Activated CD4-positive, CD25-positive, alpha-beta regulatory T cell treated with anti-CD3 and anti-CD28 coated beads, Interleukin-2, amount 50 U/mL, for 72 hours (primary cell): Measurements from ENCODE around the gene PRM1.

Experiments used
- DNase-seq: peaks from one replicate; pipeline ENCODE4 v3.0.0; 2021

The PRM1 gene, protein sequence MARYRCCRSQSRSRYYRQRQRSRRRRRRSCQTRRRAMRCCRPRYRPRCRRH

DNA sequence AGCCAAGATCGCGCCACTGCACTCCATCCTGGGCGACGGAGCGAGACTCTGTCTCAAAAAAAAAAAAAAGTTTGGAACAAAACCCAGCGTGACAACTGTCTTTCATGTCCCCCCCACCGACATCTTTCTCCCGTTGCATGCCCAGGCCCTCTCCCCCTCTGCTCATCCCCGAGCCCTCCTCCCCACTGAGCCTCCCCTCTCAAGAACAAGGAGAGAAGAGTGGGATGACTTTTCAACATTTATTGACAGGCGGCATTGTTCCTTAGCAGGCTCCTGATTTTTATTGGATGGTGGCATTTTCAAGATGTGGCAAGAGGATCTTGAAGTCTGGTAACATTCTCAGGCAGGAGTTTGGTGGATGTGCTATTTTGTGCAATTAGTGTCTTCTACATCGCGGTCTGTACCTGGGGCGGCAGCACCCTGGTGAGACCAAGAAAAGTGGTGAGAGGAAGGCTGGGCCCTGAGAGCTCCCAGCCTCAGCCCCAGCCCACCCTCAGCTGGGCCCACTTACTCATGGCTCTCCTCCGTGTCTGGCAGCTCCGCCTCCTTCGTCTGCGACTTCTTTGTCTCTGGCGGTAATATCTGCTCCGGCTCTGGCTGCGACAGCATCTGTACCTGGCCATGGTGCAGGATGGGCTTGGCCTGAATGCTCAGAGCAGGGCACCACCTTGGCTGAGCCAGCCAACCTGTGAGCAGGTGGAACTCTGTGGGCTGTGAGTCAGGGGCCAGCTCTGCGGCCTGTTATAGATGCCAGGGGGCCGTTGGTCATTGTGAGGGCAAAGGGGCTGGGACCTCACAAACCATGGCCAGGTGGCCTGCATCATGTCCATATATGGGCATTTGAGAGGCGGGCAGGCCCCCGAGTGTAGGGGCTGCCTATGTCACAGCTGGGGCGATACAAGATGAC, at the start of gene PRM1:
Gene PRM1, minus strand, starts transcription at position 715 of the 907 bp plus-strand sequence. Its CDS starts 92 bp downstream, at position 623.
- DNase-seq: no peak

DNA sequence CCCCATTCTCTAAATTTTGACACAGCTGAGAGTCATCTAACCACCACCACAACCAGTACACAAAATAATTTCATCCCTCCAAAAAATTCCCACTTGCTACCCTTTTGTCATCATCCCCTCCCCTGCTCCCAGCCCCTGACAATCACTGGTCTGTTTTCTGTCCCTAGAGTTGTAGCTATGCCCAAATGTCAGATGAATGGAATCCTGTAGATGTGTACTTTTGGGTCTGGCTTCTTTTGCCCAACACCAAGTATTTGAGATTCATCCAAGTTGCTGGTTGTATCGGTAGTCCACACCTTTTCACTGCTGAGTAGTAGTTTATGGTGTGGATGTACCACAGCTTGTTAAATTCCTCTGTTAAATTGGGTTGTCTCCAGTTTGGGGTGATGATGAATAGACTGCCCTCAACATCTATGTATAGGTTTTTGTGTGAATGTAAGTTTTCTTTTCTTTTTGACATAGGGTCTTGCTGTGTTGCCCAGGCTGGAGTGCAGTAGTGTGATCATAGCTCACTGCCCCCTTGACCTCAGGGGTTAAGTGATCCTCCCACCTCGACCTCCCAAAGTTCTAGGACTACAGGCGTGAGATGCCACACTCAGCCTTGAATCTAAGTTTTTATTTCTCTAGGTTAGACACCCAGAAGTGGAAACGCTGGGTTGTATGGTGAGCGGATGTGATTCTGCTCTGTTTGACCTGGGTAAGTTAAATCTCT, 49.6 kb upstream of the PRM1 start:
- no peak for DNase-seq

DNA sequence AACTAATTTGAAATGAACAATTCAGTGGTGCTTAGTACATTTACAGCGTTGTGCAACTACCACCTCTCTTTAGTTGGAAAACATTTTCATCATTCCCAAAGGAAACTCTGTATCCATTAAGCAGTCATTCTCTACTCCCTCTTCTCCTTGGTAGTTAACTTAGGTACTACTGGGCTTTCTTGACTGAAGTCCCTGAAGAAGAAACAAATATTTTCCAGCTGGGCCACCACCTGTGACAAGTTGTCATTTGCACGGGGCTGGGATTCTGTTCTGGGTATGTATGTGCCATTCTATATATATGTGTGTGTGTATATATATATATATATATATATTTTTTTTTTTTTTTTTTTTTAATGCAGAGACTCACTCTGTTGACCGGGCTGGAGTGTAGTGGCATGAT, 48.8 kb upstream of the PRM1 start:
- DNase-seq: no peak

DNA sequence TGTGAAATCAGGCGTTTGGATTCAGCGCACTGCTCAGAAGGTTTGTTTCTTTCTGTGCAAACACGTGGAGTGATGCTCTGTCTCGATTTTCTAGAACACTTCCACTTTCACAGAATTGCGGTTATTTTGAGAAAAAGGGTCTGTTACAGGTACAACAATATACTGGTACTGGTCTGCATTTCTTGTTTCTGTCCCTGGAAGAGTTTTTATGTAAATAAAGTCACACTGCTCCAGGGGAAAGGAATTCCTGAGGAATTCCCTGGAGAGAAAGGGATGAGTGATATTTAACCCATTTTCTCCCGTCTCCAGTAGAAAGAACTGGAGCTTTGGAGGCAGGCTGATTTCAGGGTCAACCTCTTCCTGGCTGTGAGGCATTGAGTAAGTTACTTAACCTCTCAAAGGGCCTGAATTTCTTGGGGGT, 48.0 kb upstream of the PRM1 start:
- no peak for DNase-seq

DNA sequence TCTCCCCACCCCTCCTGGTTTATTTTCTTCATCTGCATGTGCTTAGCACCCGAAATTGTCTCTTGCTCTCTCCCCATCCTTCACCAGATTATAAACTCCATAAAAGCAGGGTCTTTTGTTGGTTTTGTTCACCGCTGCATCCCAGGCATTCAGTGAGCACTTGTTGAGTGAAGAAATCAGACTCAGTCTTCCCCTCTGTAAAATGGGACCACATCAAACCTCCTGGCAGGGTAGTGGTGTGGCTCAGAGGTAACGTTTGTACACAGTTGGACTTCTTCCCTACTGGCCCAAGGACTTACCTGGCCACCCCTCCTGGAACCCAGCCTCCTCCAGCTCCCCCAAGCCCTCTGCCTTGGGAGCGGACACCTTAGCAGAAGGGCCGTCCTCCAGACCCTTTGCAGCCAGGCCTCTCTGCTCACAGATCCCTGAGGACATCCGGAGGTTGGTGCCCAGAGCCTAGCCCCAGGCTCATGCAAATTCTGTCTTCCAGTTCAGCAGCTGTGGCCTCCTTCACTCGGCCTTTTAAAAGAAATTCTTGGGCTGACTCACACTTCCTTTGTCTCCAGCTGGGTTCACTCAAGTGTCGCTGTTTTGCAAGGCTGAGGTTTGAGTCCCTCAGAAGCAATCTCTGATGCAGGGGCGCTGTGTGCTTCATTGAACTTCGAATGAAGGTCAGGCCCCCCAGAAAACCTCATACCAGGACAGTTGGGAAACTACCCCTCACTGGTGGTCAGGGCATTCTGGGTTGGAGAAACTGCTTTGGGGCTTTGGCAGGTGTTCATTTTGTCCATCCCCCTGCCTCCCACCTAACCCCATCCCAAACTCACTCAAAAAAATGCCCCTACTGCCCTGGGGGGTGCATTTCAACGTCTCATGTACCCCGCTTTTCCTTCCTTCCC, 47.3 kb upstream of the PRM1 start:
- peak; percentile 44 for DNase-seq

DNA sequence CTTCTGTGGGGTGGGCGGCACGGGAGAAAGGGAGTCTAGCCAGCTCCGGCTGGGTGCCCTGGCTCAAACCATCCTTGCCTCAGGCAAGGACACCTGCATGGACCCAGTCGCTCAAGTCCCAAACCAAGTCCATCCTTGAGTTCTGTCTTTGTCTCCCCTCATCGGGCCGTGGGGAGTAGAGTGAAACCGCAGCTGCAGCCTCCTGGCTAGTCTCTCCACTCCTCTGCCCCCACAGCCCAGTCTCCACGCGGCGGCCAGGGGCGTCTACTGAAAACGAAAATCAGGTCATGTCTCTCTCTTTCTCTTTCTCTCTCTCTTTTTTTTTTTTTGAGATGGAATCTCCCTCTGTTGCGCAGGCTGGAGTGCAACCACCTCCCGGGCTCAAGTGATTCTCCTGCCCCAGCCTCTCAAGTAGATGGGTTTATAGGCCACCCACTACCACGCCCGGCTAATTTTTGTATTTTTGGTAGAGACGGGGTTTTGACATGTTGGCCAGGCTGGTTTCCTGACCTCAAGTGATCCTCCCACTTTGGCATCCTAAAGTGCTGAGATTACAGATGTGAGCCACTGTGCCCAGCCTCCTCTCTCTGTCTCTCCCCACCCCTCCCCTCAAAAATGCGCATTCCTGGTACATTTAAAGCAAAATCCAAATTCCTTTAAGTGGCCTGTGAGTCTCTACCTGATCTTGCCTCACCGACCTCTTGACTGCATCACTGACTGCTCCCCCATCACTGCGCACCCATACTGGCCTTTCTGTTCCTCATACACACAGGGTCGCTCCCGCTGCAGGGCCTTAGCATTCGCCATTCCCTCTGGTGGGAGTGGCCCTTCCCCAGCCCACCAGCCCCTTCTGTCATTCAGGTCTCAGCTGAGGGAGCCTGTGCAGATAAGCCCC, 46.4 kb upstream of the PRM1 start:
- DNase-seq: no peak

DNA sequence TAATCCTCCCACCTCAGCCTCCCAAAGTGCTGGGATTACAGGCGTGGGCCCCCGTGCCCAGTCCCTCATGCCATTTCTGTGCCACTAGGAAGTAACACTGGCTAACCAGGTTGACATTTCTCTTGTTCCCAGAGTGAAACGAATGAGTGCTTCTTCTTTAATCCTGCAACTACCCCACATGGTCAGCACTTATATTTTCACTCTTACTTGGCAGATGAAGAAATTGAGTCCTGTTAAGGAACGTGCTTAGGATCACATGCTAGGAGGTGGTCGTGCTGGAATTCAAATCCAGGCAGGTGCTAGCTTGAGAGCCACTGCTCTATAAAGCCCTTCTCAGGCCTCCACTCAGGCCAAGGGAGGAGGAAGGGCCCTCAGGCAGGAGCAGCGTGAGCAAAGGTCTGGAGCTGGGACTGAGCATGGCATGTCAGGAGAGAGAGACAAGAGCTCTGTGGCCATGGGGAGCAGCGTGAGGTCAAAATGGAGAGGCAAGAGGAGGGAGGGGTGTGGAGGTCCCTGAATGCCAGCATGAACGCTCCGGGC, 45.7 kb upstream of the PRM1 start:
- no peak for DNase-seq

DNA sequence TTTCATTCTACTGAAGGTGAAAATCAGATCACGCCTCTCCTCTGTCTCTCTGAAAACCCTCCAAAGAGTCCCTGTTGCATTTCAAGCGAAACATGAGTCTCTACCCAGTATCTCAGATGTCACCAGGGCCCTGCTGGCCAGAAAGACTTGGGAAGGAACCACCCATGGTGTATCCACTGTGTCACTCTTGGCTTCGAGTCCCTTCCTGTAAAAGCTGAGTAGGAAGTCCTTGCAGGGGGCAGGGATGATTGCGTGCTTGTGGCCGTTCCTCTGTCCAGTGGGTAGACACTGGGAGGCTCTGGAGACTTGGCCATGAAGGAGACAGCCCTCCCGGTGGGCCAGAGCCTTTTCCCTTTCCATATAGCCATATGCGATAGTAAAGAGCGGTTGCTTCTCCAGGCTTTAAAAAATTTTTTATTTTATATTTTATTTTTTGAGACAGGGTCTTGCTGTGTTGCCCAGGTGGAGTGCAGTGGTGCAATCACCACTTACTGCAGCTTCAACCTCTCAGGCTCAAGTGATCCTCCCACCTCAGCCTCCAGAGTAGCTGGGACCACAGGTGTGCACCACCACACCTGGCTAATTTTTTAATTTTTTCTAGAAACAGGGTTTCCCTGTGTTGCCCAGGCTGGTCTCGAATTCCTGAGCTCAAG, 45.1 kb upstream of the PRM1 start:
- DNase-seq: no peak

DNA sequence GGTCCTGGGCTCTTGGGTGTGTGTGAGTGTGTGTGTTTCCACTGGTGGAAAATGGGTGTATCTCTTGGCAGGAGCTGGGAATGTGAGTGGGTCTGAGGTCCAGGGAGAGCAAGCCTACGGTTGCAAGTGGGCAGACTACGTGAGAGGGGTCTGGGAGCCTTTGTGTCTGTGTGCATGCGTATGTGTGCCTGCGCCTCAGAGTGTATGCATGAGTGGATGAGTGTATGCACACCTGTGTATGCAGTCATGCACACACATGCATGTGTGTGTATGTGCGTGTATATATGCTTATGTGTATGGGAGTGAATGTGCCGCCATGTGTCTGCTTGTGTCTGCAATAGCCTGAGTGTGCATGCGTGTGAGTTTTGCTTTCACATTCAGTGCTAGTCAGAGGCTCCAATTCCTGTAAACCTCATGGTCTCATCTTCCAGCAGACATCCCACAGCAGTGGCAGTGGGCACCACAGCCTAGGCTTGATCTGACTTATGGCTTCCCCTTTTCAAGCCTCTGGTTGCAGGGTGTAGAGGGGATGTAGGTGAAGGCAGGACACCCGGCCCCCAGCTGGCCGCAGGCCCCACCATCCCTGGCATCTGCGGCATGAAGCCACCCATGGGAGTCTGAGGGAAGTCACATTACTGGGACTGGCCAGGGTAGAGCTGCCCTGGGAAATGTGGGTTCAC, 44.4 kb upstream of the PRM1 start:
- no peak for DNase-seq

DNA sequence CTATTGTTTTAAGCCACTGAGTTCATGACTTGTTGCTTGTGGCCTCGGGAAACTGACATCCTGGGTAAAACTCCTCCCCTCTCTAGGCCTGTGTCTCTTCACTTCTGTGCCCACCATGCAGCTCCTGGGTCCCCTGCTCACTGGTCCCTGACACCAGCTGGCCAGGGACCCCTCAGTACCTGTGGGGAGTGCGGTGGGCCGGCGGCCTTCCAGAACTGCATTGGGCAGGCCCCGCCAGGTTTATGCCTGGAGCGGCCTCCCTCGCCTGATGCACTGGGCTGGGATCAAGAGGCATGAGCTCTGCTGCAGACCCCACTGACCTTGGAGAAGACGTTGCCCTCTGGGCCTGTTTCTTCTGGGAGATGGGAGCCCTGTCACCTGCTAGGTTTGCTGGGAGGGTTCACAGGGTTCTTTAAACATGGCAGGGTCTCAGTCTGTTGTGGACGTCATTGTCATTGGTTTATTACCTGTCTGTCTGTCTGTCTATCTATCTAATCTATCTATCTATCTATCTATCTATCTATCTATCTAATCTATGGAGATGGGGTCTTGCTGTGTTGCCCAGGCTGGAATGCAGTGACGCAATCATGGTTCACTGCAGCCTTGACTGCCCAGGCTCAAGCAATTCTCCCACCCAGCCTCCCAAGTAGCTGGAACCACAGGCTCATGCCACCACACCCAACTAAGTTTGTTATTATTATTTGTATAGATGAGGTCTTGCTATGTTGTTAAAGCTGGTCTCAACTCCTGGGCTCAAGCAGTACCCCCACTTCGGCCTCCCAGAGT, 42.6 kb upstream of the PRM1 start:
- no peak for DNase-seq

DNA sequence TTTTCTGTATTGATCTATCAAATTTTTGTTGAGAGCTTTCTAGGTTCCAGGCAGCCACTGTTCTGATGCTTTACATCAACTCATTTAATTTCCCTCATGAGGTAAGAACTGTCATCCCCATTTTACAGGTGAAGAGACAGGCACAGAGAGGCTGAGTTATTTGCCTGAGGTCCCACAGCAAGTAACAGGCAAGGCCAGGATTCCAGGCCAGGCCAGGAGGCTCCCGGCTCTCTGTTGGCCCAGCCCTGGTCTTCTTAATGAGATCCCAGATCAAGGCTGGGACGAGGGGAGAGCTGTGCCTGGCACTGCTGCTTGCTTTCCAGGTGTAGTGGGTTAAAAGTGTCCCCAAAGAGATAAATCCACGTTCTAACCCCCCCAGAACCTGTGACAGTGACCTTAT, 41.7 kb upstream of the PRM1 start:
- DNase-seq: no peak

DNA sequence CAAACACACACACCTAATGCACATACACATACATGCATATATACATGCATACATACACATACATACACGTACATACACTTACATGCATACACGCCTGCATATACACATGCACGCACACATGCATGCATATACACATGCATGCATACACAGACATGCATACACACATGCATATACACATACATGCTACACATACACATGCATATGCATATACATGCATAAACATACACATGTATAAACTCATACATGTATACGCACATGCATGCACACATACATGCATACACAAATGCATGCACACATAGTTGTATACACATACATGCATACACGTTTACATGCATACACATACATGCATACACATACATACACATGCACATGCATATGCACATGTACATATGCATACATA, 40.5 kb upstream of the PRM1 start:
- no peak for DNase-seq

DNA sequence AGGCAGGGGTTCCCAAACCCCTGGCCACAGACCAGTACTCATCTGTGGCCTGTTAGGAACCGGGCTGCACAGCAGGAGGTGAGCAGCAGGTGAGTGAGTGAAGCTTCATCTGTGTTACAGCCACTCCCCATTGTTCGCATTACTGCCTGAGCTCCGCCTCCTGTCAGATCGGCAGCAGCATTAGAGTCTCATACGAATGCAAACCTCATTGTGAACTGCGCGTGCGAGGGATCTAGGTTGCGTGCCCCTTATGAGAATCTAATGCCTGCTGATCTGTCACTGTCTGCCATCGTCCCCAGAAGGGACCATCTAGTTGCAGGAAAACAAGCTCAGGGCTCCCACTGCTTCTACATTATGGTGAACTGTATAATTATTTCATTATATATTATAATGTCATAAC, 39.0 kb upstream of the PRM1 start:
- DNase-seq: no peak

DNA sequence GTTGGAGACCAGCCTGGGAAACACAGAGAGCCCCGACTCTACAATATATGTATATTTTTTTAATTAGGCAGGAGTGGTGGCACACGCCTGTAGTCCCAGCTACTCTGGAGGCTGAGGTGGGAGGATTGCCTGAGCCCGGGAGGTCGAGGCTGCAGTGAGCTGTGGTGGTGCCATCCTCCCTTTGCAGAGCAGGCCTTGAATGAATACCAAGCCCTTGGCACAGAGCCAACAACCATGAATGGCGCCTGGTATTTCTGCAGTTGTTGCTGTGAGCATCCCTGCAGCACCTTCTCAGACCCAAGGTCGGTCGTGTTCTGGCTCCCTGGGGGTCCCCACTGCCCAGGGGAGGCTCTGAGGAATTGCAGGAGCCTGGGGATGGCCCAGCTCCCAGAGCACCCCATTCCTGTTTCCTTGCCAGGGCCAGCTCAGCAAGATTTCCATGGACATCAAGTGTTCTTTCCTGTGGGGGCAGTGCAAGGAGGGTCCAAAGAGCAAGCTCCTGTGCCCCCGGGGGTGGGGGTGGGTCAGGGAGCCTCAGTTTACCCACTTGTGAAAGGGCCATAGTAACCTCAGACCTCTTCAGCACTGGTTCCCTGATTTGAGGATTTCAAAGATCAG, 38.5 kb upstream of the PRM1 start:
- DNase-seq: no peak

DNA sequence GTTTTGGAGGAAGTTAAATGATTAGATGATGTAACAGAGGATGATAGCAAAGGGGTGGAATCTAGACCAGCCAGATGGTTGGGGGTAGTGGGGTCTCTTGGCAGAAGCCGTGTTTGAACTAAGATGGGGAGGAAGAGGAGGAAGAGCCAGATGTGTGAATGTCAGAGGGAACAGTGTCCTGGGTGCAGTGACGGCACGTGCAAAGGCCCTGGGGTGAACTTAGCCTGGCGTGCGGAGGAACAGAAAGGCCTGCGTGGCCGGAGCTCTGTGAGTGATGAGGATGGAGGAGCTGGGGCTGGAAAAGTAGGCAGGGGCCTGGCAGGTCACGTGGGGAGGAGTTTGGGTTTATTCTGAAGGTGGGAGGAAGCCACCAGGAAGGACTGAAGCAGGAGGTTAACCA, 37.7 kb upstream of the PRM1 start:
- DNase-seq: no peak

DNA sequence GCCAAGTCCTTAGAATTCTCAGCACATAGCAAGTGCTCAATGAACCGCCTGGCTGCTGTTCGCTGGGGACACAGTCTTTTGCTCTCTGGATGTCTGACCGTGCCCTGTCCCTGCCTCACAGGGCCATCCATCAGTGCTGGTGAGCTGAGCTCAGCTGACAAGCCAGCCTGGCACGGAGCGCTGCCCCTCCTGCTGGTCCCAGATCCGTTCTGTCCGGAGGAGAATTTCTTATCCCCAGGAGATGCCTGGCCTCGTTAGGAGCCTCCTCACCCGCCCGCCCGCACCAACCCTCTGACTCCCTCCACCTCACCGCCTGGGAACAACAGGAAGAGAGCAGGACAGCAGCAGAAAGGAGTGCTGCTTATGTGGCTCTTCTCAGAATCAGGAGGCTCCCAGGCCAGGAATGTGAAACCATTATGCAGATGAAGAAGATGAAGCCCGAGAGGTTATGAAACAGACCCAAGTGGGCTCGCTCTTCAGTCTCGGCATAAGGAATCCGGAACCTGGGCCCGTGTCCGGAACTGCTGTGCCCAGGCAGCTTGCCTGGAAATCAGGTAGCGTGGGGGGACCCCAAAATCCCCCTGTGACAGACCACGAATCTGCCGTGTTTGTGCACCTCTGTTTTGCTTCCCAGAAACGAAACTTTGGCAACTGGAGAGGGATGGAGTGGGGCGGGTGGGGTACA, 35.3 kb upstream of the PRM1 start:
- DNase-seq: no peak

DNA sequence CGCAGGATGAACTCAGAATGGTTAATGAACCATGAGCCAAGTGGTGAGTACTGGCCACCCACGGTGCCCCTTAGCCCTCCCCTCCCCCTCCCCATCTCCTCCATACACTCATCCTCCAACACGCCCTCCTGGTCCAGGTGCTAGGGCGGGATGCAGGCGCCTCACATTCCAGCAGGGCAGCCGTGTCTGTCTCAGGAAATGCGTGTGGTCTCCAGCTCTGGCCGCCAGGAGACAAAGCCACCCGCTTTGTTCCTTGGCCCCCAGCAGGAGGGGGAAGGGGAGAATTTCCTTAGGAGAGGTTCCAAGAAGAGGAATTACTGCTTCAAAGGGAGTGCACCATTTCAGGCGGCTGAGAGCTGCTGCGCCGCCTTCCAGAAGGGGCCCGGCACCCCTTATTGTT, 34.4 kb upstream of the PRM1 start:
- DNase-seq: no peak

DNA sequence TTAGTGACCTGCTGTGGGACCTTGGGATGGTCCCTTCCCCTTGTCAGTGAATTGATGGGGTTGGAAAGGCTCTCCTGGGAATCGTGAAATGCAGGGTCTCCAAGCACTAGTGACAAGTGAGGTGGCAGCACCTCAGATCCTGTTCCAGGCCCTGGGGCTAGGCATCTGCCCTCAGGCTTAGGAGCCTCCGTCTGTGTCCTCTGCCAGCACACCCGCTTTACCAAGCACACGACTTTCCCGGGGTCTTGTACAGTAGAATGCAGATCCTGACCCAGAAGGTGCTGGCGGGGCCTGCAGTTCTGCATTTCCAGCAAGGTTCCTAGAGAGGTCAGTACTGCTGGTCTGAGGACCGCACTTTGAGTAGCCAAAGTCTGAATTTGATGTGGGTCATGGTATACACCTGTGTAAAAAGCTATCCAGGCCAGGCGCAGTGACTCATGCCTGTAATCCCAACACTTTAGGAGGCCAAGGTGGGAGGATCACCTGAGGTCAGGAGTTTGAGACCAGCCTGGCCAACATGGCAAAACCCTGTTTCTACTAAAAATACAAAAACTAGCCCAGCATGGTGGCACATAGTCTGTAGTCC, 33.3 kb upstream of the PRM1 start:
- no peak for DNase-seq
